HCT116 (cell line): Measurements from ENCODE around the gene AK5.

Experiments
- CEBPB ChIP-seq: IDR thresholded peaks from 2 replicates; pipeline ENCODE4 v1.6.1; 2012; ENCODE audit warnings: low read depth
- CTCF ChIP-seq, 3 experiments: fragments of 200-600 bp in 1 of 3; sonication (generic) in 1 of 3; IDR thresholded peaks in 2 of 3; conservative IDR thresholded peaks in 1 of 3; 2 replicates each; pipeline ENCODE4 v1.5.1; 2012 to 2017; ENCODE audit warnings: low read depth in 2 of 3, low read length in 2 of 3, antibody characterized with exemption in 1 of 3, borderline replicate concordance in 1 of 3, control low read depth in 1 of 3, mild to moderate bottlenecking in 1 of 3, mixed read lengths in 1 of 3, mixed run types in 1 of 3, moderate library complexity in 1 of 3; ENCODE audit not compliant: insufficient read depth in 1 of 3
- EZH2 ChIP-seq: fragments of 200-600 bp; sonication (generic); IDR thresholded peaks from 2 replicates; pipeline ENCODE4 v1.6.1; 2017; ENCODE audit warnings: antibody characterized with exemption, mixed run types
- POLR2A ChIP-seq: IDR thresholded peaks from 2 replicates; pipeline ENCODE4 v1.7.0; 2011; ENCODE audit warnings: borderline replicate concordance; ENCODE audit not compliant: insufficient read depth, insufficient read length; ENCODE audit errors: extremely low read depth
- POLR2AphosphoS5 ChIP-seq: IDR thresholded peaks from 2 replicates; pipeline ENCODE4 v1.6.1; 2011; ENCODE audit warnings: mild to moderate bottlenecking, low read depth, low read length, moderate library complexity
- REST ChIP-seq: IDR thresholded peaks from 2 replicates; pipeline ENCODE4 v1.6.1; 2012; ENCODE audit warnings: low read depth
- SIN3A ChIP-seq: IDR thresholded peaks from 2 replicates; pipeline ENCODE4 v1.6.1; 2012; ENCODE audit warnings: low read depth
- ZBTB33 ChIP-seq: IDR thresholded peaks from 2 replicates; pipeline ENCODE4 v1.6.1; 2011; ENCODE audit warnings: mild to moderate bottlenecking, low read length, moderate library complexity; ENCODE audit not compliant: insufficient replicate concordance; ENCODE audit errors: extremely low read depth

GRCh38 chr1:77546890-77547289 lies 265.1 kb downstream of the AK5 start:
- no peak for TF ChIP-seq POLR2A
- TF ChIP-seq EZH2, result no peak
- TF ChIP-seq REST, result no peak
- TF ChIP-seq CTCF (IDR thresholded peaks at IDR 0.05 in 2 of 3, conservative IDR thresholded peaks at IDR 0.05 in 1 of 3; ENCODE audit: borderline replicate concordance in 1 of 3, insufficient read depth in 1 of 3, low read depth in 2 of 3, low read length in 2 of 3), result no peak
- no peak for TF ChIP-seq ZBTB33
- no peak for TF ChIP-seq POLR2AphosphoS5
- no peak for TF ChIP-seq CEBPB
- TF ChIP-seq SIN3A, result no peak
